Esophagus squamous epithelium (tissue), 5 donors: ENCODE measurements around the gene FOXF1. TPM values are rescaled to one million over a fixed set of nuclear protein-coding genes. Genes with fewer than 3 reads are reported as not detected.
A peak's percentile ranks its signal among the peaks of the same experiment; 100 is the strongest.

ENCODE experiments used
- DNase-seq: peaks from one replicate; lab custom pipeline; 2025; lab: John Stamatoyannopoulos, UW
- H3K27ac ChIP-seq, 4 donors: fragments of 200-600 bp; sonication (generic); one replicate each; pipeline ENCODE4 v1.5.1; 2016 to 2019; ENCODE audit warnings: mild to moderate bottlenecking in 1 of 4
- H3K27me3 ChIP-seq, 4 donors: fragments of 200-600 bp; sonication (generic); 1 replicate in 3 of 4; 2 replicates in 1 of 4; pipeline versions ENCODE4 v1.5.1 to v1.6.0; 2017 to 2021; ENCODE audit warnings: antibody characterized with exemption in 1 of 4
- H3K36me3 ChIP-seq, 3 donors: fragments of 200-600 bp; sonication (generic); one replicate each; pipeline ENCODE4 v1.5.1; 2016 to 2019
- H3K4me1 ChIP-seq, 3 donors: fragments of 200-600 bp; sonication (generic); one replicate each; pipeline ENCODE4 v1.5.1; 2017 to 2019
- H3K4me3 ChIP-seq, 4 donors: fragments of 200-600 bp; sonication (generic); 1 replicate in 3 of 4; 2 replicates in 1 of 4; pipeline ENCODE4 v1.5.1; 2016 to 2019; ENCODE audit warnings: mild to moderate bottlenecking in 2 of 4, moderate library complexity in 1 of 4
- H3K9me3 ChIP-seq, 3 donors: fragments of 200-600 bp; sonication (generic); one replicate each; pipeline ENCODE4 v1.5.1; 2016 to 2019
- CTCF ChIP-seq, 6 experiments: fragments of 450-650 bp in 4 of 6; fragments of 200-600 bp in 2 of 6; sonication (generic) in 2 of 6; IDR thresholded peaks; one replicate each; pipeline ENCODE4 v1.5.1; 2016 to 2019; ENCODE audit warnings: antibody characterized with exemption in 6 of 6, mild to moderate bottlenecking in 4 of 6, moderate library complexity in 4 of 6
- POLR2A ChIP-seq, 4 donors: fragments of 450-650 bp; IDR thresholded peaks; one replicate each; pipeline ENCODE4 v1.6.1; 2017; ENCODE audit warnings: antibody characterized with exemption in 4 of 4, mild to moderate bottlenecking in 4 of 4, moderate library complexity in 3 of 4
- WGBS, 2 donors: methylation state at CpG; one replicate each; pipeline ENCODE4 v1.1.5; 2018; 5-methylcytosine and 5-hydroxymethylcytosine counted together
- intact Hi-C: fragments of 100-400 bp; cut with DNase I; formaldehyde crosslinking; loops from one replicate; pipeline ENCODE4 v1.15.0; 2022
- total RNA-seq, 4 donors: library from RNA; depleted of rRNA; stranded (reverse); fragments of >200 nt; gene quantifications; one replicate each; pipeline ENCODE4 v1.1.0, GENCODE V29; 2016
- donor health status: DM: yes; HTN: yes; CAD: no.

Gene FOXF1
- total RNA-seq, 4 donors from 2014 or later, result 0.76 to 8.6 (median 3.0) TPM

DNA sequence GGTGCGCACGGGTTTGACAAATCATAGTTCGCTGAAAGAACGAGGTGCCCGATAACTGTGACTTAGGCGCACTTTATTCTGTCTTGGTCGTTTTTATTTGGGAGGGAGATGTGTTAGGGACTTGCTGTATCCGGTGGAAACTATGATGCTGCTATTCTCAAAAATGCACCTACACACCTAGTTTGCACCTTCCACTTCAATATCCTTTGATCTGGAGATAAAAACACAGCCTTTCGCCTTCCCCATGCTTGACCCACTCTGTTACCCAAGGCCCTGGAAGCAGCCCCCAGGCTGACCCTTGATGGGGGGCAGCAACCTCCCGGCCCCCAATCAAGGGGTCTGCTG is 15.0 kb upstream of the FOXF1 start:
- Histone ChIP-seq H3K27me3 (peaks cover 12 to 100% (median 29%) of the 10 kb centered on the region in 4 donors), H3K4me3 (peak overlapping the region in 3 of 4 donors; percentile 14 to 63 (median 47)), H3K36me3 (no peaks in the 10 kb centered on the region), H3K9me3 (no peaks in the 10 kb centered on the region), H3K27ac (peak overlapping the region; percentile 76 to 95 (median 92)), H3K4me1 (peaks cover 9 to 71% (median 10%) of the 10 kb centered on the region in 3 donors)
- DNase-seq, result no peak
- WGBS, 2 donors, result 21 to 42% methylated on average over 7 to 9 of the region's 10 CpGs
- TF ChIP-seq POLR2A (IDR thresholded peaks at IDR 0.05), result no peak
- TF ChIP-seq CTCF (IDR thresholded peaks at IDR 0.05), result no peak
- intact Hi-C loops, result no loop called here

DNA sequence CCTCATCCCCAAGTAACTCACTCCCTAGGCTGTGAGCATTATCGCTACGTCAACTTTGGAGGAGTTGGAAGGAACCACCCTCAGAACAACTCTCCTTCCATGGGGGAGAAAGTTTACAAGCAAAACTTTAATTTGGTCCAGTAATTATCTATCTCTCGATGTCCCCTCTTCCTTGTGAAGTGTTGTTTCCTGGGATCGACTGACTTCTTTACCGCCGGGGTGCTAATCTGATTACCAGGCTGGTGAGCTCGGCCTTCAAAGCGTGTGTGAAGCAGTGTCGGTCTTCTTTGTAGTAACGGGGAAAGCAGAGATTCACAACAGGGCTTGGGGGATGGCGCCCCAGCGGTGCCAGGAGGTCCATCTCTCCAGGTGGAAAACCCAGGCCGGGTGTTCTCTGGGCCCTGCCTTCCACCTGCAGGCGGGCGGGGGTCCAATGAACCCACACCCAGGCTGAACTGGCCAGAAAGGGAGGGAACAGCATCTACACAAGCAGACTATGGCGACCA is 14.5 kb upstream of the FOXF1 start:
- 39 to 45% methylated on average over 6 to 7 of the region's 16 CpGs for WGBS, 2 donors
- no peak for DNase-seq
- H3K4me1 ChIP-seq, result peaks cover 9 to 75% (median 10%) of the 10 kb centered on the region in 3 donors
- peak overlapping the region; percentile 5 to 63 (median 42) for H3K4me3 ChIP-seq
- peak overlapping the region; percentile 76 to 95 (median 92) for H3K27ac ChIP-seq
- H3K36me3 ChIP-seq, result no peaks in the 10 kb centered on the region
- intact Hi-C loops, result no loop called here
- TF ChIP-seq CTCF (IDR thresholded peaks at IDR 0.05) (no peak), POLR2A (IDR thresholded peaks at IDR 0.05) (no peak)
- H3K27me3 ChIP-seq, result peaks cover 14 to 100% (median 29%) of the 10 kb centered on the region in 4 donors
- no peaks in the 10 kb centered on the region for H3K9me3 ChIP-seq

DNA sequence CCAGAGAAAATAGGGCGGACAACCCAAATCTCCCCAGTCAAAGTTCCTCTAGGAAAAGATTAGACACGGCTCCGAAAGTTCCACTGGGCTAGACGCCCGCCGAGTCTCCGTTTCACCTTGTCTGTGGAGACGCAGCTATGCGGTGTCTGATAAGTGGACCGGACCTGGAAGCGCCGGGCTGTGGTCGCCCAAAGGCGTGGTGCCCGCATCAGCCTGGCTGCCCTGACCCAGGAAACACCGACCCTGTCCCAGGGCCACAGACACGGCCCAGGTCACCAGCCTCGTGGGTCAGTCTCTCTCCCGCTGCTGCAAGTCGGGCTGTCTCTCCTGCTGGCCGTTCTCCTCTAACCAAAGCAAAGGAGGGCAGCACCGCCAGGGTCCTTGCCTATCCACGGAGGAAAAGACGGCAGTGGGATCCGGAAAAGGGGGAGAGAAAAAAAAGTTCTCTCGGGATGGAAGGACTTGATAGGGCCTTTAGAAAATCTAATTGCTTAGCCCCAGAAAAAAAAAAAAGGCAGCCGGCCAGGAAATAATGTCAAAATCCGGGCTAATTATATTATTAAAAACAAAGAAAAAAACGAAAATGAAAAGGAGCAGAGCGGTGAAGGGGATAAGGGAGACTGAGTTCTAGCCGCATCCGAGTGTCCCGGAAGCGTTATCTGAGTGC is 13.9 kb upstream of the FOXF1 start:
- 11 to 20% methylated on average over 12 to 18 of the region's 34 CpGs for WGBS, 2 donors
- intact Hi-C loops, result no loop called here
- Histone ChIP-seq H3K27ac (peak overlapping the region; percentile 76 to 95 (median 92)), H3K27me3 (peaks cover 14 to 100% (median 29%) of the 10 kb centered on the region in 4 donors), H3K4me1 (peaks cover 4 to 72% (median 10%) of the 10 kb centered on the region in 3 donors), H3K9me3 (no peaks in the 10 kb centered on the region), H3K36me3 (no peaks in the 10 kb centered on the region), H3K4me3 (peak overlapping the region; percentile 5 to 63 (median 42))
- DNase-seq, result no peak
- TF ChIP-seq POLR2A (IDR thresholded peaks at IDR 0.05) (no peak), CTCF (IDR thresholded peaks at IDR 0.05) (no peak)

- no peak for DNase-seq
- no peaks in the 10 kb centered on the region for H3K9me3 ChIP-seq
- peak overlapping the region; percentile 76 to 95 (median 92) for H3K27ac ChIP-seq
- peak overlapping the region; percentile 17 to 63 (median 42) for H3K4me3 ChIP-seq
- H3K27me3 ChIP-seq, result peaks cover 14 to 100% (median 29%) of the 10 kb centered on the region in 4 donors
- TF ChIP-seq CTCF (IDR thresholded peaks at IDR 0.05) (no peak), POLR2A (IDR thresholded peaks at IDR 0.05) (no peak)
- intact Hi-C loops, result no loop called here
- H3K4me1 ChIP-seq, result peaks cover 4 to 66% (median 10%) of the 10 kb centered on the region in 3 donors
- no peaks in the 10 kb centered on the region for H3K36me3 ChIP-seq
- 6 to 13% methylated on average over 13 to 19 of the region's 45 CpGs for WGBS, 2 donors
Measured at GRCh38 chr16:86496929-86497461, 13.3 kb upstream of the FOXF1 start.

DNA sequence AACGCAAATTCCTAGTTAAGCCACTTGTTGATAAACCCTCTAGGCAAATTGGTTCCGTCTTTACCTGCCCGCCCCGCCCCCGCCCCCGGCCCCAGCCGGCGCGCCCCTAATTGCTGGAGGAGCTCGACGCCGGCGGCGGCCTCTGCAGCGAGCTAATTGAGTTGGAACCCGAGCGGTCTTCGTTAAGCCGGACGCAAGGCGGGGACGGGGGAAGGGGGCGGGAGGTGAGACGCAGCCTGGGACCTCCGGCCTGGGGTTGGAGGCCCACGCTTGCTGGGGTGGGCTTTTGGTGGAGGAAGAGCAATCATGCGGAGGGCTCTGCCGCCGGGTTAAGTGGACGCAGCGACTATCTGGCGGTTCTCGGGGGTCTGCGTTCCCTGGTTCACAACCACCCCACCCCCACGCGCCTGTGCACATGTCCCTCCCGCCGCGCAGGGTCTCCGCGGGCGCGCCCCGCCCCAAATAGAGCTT is 12.7 kb upstream of the FOXF1 start:
- intact Hi-C loops, result no loop called here
- H3K4me1 ChIP-seq, result peaks cover 4 to 62% (median 10%) of the 10 kb centered on the region in 3 donors
- peak overlapping the region; percentile 17 to 63 (median 42) for H3K4me3 ChIP-seq
- DNase-seq, result no peak
- WGBS, 2 donors, result 0% methylated on average over 2 of the region's 44 CpGs; no CpG with 5 or more reads in 1 of the 2 donors
- no peaks in the 10 kb centered on the region for H3K9me3 ChIP-seq
- peaks cover 14 to 100% (median 29%) of the 10 kb centered on the region in 4 donors for H3K27me3 ChIP-seq
- peak overlapping the region; percentile 76 to 95 (median 92) for H3K27ac ChIP-seq
- no peaks in the 10 kb centered on the region for H3K36me3 ChIP-seq
- TF ChIP-seq POLR2A (IDR thresholded peaks at IDR 0.05) (no peak), CTCF (IDR thresholded peaks at IDR 0.05) (no peak)
